NCI-H1105 treated with DMSO at 0.1 percent for 48 hours (cell line): ENCODE data around the gene IQCK.
"Not testable (repeated sequence)": the region's sequence is repeated elsewhere in the genome, so short reads cannot be mapped to it uniquely, and the experiment has no call there.

ENCODE experiments used
- DNase-seq: peaks from one replicate; lab custom pipeline; 2025; lab: John Stamatoyannopoulos, UW

Gene IQCK

GRCh38 chr16:19699472-19699871 lies 18.6 kb upstream of the IQCK start:
- no peak for DNase-seq

- DNase-seq = no peak
Measured at GRCh38 chr16:19700319-19700781, 17.7 kb upstream of the IQCK start.

- no peak for DNase-seq
Measured at GRCh38 chr16:19701091-19701490, 17.0 kb upstream of the IQCK start.

GRCh38 chr16:19703172-19703889 lies 14.7 kb upstream of the IQCK start:
- no peak for DNase-seq

GRCh38 chr16:19704321-19705145 lies 13.5 kb upstream of the IQCK start:
- DNase-seq = no peak

GRCh38 chr16:19705146-19705501 lies 12.9 kb upstream of the IQCK start:
- DNase-seq = no peak

GRCh38 chr16:19705843-19706242 lies 12.2 kb upstream of the IQCK start:
- no peak for DNase-seq

GRCh38 chr16:19706846-19707245 lies 11.2 kb upstream of the IQCK start:
- DNase-seq = no peak

- no peak for DNase-seq
Measured at GRCh38 chr16:19707569-19708295, 10.3 kb upstream of the IQCK start.

- DNase-seq = no peak
Measured at GRCh38 chr16:19708296-19709205, 9.5 kb upstream of the IQCK start.

- no peak for DNase-seq
Measured at GRCh38 chr16:19709381-19710136, 8.5 kb upstream of the IQCK start.

- no peak for DNase-seq
Measured at GRCh38 chr16:19710191-19710908, 7.7 kb upstream of the IQCK start.

GRCh38 chr16:19710991-19711545 lies 7.0 kb upstream of the IQCK start:
- DNase-seq = no peak

GRCh38 chr16:19711643-19712042 lies 6.4 kb upstream of the IQCK start:
- no peak for DNase-seq

- no peak for DNase-seq
Measured at GRCh38 chr16:19712418-19713058, 5.5 kb upstream of the IQCK start.

GRCh38 chr16:19713697-19714096 lies 4.4 kb upstream of the IQCK start:
- no peak for DNase-seq

- no peak for DNase-seq
Measured at GRCh38 chr16:19715566-19715965, 2.5 kb upstream of the IQCK start.

GRCh38 chr16:19716183-19716582 lies 1.9 kb upstream of the IQCK start:
- no peak for DNase-seq

GRCh38 chr16:19716728-19717127 lies 1.3 kb upstream of the IQCK start:
- DNase-seq = not testable (repeated sequence)
